Measurements from ENCODE around the gene TPRG1L. TPM values are rescaled to one million over a fixed set of nuclear protein-coding genes. Genes with fewer than 3 reads are reported as not detected.

TPRG1L gene
- total RNA-seq, 2 donors from 2014 or later: 11.9 to 18.4 TPM

DNA sequence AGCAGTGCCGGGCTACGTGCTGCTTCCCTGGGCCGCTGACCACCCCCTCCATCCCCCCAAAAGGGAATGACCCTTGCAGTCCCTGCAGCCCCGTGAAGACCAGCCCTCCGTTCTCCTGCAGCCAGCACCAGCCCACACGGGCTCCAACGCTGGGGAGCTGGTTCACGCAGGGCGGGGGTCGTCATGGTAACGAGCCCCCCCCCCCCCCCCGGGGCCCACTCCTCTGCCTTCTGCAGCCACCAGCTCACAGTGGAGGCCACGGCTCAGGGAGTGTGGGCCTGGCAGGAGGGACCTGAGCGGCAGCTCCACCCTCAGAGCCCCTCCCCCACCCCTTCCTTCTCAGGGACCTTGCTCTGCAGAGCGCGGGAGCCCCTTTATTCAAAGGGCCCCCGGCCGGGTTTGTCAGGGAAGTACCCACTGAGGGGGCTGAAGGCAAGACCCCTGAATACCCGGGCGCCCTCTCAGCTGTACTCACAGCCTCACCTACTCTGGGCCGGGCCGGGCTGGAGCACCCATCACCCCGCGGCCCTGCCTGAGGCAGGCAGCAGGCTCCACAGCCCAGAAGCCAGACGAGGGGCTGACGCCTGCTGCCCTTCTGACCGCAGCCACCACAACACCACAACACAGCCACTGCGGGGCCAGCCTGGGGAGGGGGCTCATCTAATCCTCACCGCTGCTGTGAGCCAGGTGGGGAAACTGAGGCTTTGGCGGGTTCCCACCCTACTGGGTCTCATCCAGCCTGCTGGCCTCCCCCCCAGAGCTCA is 26.1 kb upstream of the TPRG1L start:
- no peak overlapping the region for H3K27ac Mint-ChIP-seq
- no peak for DNase-seq (ENCODE audit: low spot score)
- H3K27me3 Mint-ChIP-seq: no peaks in the 10 kb centered on the region
- H3K36me3 Mint-ChIP-seq: no peaks in the 10 kb centered on the region
- peaks cover 13 to 18% of the 10 kb centered on the region in 2 donors for H3K4me1 Mint-ChIP-seq (ENCODE audit: low read depth in 2 of 2)
- no peaks in the 10 kb centered on the region for H3K9me3 Mint-ChIP-seq
- peak overlapping the region; percentile 70 for H3K4me3 Mint-ChIP-seq
- no peak for ATAC-seq

DNA sequence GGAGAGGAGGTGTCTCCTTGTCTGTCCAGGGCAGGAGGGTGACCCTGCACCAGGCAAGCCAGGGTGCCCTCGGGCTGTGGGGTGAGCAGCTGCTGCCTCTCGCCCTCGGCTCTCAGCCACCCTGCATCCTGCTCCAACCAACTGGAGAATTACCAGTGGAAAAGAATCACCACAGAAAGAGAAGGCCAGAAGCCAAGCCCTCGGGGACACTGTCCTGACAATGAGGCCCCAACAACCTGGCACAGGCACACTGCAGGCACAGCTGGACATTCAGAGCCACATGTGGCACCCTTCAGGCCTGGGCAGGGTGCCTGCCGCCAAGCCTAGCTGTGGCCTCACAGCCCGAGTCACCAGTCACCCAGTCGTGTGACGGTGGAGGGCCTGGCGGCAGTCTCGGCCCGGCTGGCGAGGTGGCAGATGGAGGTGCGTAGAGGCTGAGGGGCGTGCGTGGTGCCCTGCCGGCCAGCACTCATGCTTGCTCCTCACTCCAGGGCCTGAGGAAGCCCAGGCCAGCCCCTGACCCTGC is 25.5 kb upstream of the TPRG1L start:
- ATAC-seq (no peak), DNase-seq (ENCODE audit: low spot score) (no peak)
- Mint-ChIP-seq H3K36me3 (no peaks in the 10 kb centered on the region), H3K27me3 (no peaks in the 10 kb centered on the region), H3K9me3 (no peaks in the 10 kb centered on the region), H3K4me1 (ENCODE audit: low read depth in 2 of 2) (peaks cover 13 to 18% of the 10 kb centered on the region in 2 donors), H3K4me3 (no peak overlapping the region), H3K27ac (no peak overlapping the region)

DNA sequence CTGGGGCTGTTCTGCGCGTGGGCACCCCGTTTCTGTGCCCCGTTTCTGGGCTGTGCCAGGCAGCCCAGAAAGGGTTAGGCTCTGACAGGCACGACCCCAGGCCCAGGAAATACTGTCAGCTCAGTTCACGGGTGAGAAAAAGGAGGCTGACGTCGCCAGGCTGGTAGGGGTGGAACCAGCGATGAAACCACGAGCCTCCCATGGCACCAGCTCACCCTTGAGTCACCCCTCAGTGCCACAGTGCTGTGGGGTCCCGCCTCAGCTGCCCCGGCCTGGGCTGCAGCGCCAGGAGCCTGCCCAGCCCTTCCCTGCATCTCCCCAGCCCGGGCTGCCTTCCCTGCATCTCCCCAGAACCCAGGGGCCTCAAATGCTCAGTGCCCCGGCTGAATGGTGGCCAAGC is 25.0 kb upstream of the TPRG1L start:
- Mint-ChIP-seq H3K4me1 (ENCODE audit: low read depth in 2 of 2) (peaks cover 13 to 18% of the 10 kb centered on the region in 2 donors), H3K9me3 (no peaks in the 10 kb centered on the region), H3K27me3 (no peaks in the 10 kb centered on the region), H3K4me3 (no peak overlapping the region), H3K36me3 (no peaks in the 10 kb centered on the region), H3K27ac (no peak overlapping the region)
- DNase-seq (ENCODE audit: low spot score) (no peak), ATAC-seq (no peak)

DNA sequence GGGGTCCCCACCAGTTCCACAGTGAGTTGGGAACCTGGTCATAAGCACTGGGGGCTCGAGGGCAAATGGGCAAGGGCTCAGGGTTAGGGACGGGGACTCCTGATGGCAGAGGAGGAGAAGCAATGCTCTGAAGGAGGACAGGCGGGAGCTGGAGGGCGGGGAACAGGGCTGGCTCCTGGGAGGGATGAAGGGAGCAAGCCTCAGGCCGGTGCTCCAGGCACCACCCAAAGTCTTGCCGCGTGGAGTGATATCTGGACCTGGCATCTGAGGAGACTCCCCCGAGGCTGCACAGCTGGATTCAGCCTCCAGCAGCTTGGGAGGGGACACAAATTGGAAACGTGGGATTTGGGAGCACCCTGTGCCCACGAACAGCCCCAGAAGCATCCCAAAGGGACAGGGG is 24.5 kb upstream of the TPRG1L start:
- Mint-ChIP-seq H3K27ac (no peak overlapping the region), H3K36me3 (no peaks in the 10 kb centered on the region), H3K4me1 (ENCODE audit: low read depth in 2 of 2) (peaks cover 13 to 18% of the 10 kb centered on the region in 2 donors), H3K27me3 (no peaks in the 10 kb centered on the region), H3K4me3 (no peak overlapping the region), H3K9me3 (no peaks in the 10 kb centered on the region)
- ATAC-seq (no peak), DNase-seq (ENCODE audit: low spot score) (no peak)

DNA sequence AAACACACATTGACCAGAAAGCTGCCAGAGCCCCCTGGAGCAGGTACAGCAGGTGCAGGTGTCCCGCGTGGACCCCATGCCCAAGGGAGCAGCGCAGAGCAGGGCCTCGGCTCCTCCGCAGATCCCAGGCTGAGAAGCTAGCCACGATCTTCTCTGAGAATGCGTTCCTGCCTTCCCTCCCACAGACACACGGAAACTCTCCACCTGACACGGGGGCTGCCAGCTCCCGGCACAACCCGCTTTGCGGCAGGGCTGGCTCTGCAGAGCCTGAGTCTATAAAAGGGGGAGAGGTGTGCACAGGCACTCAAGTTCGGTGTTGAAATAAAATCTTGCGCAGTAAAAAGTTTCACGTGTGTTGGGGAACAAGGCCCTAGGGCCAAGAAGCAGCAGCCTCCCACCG is 23.1 kb upstream of the TPRG1L start:
- ATAC-seq: no peak
- H3K4me3 Mint-ChIP-seq: no peak overlapping the region
- H3K27ac Mint-ChIP-seq: no peak overlapping the region

DNA sequence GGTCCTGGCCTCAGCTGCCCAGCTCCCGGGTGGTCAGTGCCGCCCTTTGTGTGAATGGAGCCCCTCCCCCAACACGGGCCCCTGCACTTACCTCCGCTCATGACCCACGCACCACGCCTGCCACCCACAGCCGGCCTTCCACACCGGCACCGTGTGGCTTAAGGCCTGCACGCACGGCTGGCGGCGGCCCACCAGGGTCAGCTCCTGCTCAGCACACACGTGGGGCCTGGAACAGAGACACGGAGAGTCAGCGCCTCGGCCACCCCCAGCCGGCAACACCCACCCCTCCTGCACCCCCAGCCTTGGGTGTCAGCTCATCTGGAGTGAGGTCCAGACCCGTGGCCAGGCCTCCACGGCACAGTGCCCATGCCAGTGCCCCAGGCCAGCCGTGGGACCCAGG is 22.4 kb upstream of the TPRG1L start:
- Mint-ChIP-seq H3K4me3 (no peak overlapping the region), H3K27ac (no peak overlapping the region), H3K4me1 (ENCODE audit: low read depth in 2 of 2) (peaks cover 9 to 15% of the 10 kb centered on the region in 2 donors), H3K27me3 (no peaks in the 10 kb centered on the region), H3K36me3 (no peaks in the 10 kb centered on the region), H3K9me3 (no peaks in the 10 kb centered on the region)
- no peak for DNase-seq (ENCODE audit: low spot score)
- ATAC-seq: no peak

More for the DNA sequence above, 23.1 kb upstream of the TPRG1L start:
- Mint-ChIP-seq H3K9me3 (no peaks in the 10 kb centered on the region), H3K27me3 (no peaks in the 10 kb centered on the region), H3K4me1 (ENCODE audit: low read depth in 2 of 2) (peaks cover 13 to 18% of the 10 kb centered on the region in 2 donors), H3K36me3 (no peaks in the 10 kb centered on the region)
- DNase-seq (ENCODE audit: low spot score): no peak

DNA sequence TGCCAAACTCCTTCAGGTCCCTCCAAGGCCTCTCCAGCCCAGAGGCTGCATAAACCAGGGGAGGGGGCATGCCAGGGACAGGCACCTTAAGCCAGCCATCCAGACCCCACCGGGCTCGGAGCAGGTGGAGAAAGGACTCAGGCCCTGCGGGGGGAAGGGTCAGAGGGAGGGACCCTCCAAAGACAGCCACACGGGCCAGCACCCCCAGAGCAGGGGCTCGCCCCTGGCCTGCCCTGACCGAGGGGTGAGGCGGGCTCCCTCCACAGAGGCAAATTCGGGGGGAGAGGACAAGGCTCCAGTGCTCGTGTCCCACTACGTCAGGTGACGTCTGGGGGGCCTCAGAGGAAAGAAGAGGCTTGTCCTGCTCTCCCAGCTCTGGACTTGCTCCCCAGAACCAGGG is 21.7 kb upstream of the TPRG1L start:
- H3K4me3 Mint-ChIP-seq: no peak overlapping the region
- DNase-seq (ENCODE audit: low spot score) (no peak), ATAC-seq (no peak)
- no peaks in the 10 kb centered on the region for H3K27me3 Mint-ChIP-seq
- H3K4me1 Mint-ChIP-seq (ENCODE audit: low read depth in 2 of 2): peaks cover 1 to 7% of the 10 kb centered on the region in 2 donors
- no peak overlapping the region for H3K27ac Mint-ChIP-seq
- H3K36me3 Mint-ChIP-seq: no peaks in the 10 kb centered on the region
- no peaks in the 10 kb centered on the region for H3K9me3 Mint-ChIP-seq

DNA sequence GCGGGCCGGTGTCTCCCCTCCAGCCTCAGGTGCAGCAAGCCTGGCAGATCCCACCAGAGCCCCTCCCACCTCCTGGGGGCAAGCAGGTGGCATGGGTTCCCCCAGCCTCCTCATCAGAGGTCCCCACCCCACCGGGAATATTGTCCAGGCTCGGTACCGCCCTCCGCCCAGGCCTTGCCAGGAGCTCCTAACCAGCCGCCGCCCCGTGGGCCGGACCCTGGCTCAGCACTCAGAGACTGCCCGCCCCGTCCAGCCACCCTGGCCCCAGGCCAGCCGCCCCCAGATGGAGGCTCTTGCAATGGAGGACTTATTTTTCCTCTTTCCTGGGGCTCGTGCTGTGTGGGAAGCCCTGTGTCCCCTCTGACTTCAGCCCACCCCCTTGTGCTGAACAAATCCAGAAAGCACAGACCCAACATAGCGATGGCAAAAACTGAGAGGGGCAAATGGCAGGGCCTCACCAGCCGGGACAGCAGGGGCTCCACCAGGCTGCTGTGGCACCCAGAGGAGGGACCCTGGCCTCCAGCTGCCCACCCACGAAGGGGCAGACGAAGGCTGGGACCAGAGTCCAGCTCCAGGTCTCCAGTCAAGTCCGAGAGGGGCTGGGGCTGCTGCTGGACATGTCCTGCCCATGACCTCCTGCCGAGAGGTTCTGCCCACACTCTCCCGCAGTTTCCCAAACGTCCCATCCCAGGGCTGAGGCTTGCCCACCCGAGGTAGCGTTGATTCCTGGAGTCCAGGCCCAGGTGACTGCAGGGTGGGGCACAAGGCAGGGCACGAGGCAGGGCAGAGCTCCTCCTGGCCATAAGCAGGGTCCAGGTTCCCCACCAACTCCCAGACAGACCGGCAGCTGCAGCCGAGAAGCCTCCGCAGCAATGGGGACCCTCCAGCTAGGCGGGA is 21.0 kb upstream of the TPRG1L start:
- DNase-seq (ENCODE audit: low spot score): no peak
- Mint-ChIP-seq H3K4me1 (ENCODE audit: low read depth in 2 of 2) (peaks cover 0 to 5% of the 10 kb centered on the region in 2 donors), H3K36me3 (no peaks in the 10 kb centered on the region), H3K9me3 (no peaks in the 10 kb centered on the region), H3K27ac (no peak overlapping the region), H3K4me3 (no peak overlapping the region), H3K27me3 (no peaks in the 10 kb centered on the region)
- no peak for ATAC-seq

DNA sequence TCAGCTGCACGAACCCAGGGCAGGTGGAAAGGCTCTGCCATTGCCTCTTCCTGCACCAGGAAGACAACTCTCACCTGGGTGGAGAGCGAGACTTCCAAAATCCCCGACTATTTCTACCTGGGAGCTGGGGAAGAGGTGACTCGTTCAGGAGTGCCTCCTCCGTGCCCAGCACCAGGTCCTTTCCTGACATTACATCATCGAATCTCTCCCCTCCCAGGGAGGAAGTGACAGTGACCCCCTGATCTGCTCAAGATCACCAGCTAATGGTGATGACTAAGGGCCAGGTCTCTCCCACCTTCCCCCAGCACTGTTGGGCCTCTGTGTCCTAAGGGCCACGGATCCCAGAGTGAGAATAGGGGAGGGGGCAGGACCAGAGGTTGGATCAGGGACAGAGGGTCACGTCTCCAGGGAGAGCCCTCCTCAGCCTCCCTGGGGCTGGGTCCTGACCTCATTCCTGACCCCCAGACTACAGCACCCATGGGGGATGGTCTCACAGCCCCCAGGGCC is 20.3 kb upstream of the TPRG1L start:
- ATAC-seq (no peak), DNase-seq (ENCODE audit: low spot score) (no peak)
- Mint-ChIP-seq H3K4me3 (no peak overlapping the region), H3K27ac (no peak overlapping the region), H3K4me1 (ENCODE audit: low read depth in 2 of 2) (no peaks in the 10 kb centered on the region), H3K36me3 (no peaks in the 10 kb centered on the region), H3K27me3 (peaks cover 0 to 2% of the 10 kb centered on the region in 2 donors), H3K9me3 (no peaks in the 10 kb centered on the region)

DNA sequence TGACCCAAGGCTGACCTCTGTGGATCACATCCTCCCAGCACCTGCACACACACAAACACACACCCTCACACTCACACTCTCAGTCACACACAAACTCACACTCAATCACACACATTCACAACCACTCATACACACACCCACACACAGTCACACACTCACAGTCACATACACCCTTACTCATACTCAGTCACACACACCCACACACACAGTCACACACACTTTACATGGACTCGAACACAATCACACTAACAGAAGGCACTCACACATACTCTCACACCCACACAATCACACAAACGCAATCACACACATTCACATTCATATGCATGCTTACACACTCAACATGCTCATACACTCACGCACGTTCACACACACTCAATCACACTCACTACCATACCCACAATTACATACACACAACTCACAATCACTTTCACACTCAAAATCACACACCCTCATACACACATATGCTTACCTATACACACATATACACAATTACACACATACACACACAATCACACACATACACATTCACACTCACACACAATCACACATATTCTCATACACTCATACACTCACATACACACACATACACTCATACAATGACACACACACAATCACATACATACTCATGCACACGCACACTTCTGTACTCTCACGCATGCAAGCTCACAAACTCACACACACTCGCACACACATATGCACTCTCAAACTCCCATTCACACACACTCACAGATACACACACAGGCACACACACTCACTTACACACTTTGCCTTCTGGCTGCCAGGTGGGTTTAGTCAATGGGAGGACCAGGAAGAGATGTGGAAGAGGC is 19.6 kb upstream of the TPRG1L start:
- ATAC-seq: no peak
- Mint-ChIP-seq H3K27me3 (peaks cover 0 to 2% of the 10 kb centered on the region in 2 donors), H3K36me3 (no peaks in the 10 kb centered on the region), H3K4me1 (ENCODE audit: low read depth in 2 of 2) (no peaks in the 10 kb centered on the region), H3K4me3 (no peak overlapping the region), H3K9me3 (no peaks in the 10 kb centered on the region), H3K27ac (no peak overlapping the region)
- DNase-seq (ENCODE audit: low spot score): no peak

DNA sequence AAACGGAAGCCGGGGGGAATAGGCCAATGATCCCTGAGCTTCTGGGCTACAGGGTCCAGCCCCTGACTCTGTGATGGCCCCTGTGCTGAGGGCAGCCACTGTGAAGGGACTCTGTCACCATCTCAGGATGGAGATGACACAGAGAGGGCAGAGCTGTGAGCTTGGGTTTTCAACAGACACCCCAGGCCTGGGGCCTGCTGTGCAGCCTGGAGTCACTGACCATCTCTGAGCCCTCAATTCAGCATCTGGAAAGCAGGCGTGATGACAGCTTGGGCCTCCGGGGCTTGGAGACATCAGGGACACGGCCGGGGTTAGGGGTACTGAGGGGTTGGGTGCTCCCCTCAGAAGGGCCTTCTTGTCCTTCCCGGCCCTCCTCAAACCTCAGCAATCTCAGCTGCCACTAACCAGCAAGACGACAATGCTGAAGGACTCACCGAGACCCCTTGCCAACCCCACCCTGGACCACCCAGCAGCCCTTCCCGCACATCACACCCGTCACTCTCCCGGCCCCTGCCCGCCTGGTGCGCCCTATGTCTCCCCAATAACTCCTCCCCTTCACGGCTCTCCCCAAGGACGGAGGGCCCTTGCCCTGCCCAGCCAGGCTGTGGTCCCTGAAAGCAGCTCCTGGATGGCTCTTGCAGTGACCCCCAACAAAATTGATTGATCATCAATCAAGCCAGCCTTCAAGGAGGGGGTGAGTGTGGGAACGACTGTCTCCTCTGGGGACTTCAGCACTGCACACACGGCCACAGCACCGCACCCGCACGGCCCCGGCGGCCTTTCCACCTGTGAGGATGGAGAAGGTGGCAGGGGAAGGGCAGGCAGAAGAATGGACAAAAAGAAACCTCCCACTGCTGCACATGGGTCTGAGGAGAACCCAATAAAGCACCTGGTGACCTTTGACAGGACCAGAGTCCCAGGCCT is 17.8 kb upstream of the TPRG1L start:
- DNase-seq (ENCODE audit: low spot score) (no peak), ATAC-seq (no peak)
- H3K4me1 Mint-ChIP-seq (ENCODE audit: low read depth in 2 of 2): no peaks in the 10 kb centered on the region
- no peaks in the 10 kb centered on the region for H3K9me3 Mint-ChIP-seq
- peaks cover 0 to 5% of the 10 kb centered on the region in 2 donors for H3K27me3 Mint-ChIP-seq
- no peak overlapping the region for H3K4me3 Mint-ChIP-seq
- H3K27ac Mint-ChIP-seq: no peak overlapping the region
- H3K36me3 Mint-ChIP-seq: no peaks in the 10 kb centered on the region

DNA sequence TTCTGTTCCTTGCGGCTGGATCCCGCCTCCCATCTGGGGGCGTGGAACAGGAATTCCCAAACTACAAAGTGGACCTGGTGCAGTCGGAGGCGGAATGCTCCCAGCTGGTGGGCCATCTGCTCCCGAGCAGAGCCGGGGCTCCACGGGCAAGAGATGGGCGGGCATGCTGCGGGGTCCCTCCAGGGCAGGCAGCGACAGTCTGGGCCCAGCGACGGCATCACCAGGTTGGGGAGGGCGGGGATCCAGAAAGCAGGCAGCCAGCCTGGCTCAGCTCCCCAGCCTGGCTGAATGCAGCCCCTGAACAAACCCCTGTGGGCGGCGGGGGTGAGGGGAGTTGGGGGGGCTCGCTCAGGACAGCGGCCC is 17.1 kb upstream of the TPRG1L start:
- no peaks in the 10 kb centered on the region for H3K9me3 Mint-ChIP-seq
- H3K27ac Mint-ChIP-seq: no peak overlapping the region
- ATAC-seq: no peak
- peaks cover 0 to 5% of the 10 kb centered on the region in 2 donors for H3K27me3 Mint-ChIP-seq
- H3K36me3 Mint-ChIP-seq: no peaks in the 10 kb centered on the region
- H3K4me3 Mint-ChIP-seq: no peak overlapping the region
- H3K4me1 Mint-ChIP-seq (ENCODE audit: low read depth in 2 of 2): no peaks in the 10 kb centered on the region
- DNase-seq (ENCODE audit: low spot score): no peak

Data from natural killer cell treated with Interleukin-12 subunit alpha and Interleukin-12 subunit beta and Interleukin-15 and Interleukin-18, amount 100 ng/mL, for 72 hours (primary cell).